ENCODE results near the gene SLC27A5.

Gene SLC27A5, protein sequence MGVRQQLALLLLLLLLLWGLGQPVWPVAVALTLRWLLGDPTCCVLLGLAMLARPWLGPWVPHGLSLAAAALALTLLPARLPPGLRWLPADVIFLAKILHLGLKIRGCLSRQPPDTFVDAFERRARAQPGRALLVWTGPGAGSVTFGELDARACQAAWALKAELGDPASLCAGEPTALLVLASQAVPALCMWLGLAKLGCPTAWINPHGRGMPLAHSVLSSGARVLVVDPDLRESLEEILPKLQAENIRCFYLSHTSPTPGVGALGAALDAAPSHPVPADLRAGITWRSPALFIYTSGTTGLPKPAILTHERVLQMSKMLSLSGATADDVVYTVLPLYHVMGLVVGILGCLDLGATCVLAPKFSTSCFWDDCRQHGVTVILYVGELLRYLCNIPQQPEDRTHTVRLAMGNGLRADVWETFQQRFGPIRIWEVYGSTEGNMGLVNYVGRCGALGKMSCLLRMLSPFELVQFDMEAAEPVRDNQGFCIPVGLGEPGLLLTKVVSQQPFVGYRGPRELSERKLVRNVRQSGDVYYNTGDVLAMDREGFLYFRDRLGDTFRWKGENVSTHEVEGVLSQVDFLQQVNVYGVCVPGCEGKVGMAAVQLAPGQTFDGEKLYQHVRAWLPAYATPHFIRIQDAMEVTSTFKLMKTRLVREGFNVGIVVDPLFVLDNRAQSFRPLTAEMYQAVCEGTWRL

DNA sequence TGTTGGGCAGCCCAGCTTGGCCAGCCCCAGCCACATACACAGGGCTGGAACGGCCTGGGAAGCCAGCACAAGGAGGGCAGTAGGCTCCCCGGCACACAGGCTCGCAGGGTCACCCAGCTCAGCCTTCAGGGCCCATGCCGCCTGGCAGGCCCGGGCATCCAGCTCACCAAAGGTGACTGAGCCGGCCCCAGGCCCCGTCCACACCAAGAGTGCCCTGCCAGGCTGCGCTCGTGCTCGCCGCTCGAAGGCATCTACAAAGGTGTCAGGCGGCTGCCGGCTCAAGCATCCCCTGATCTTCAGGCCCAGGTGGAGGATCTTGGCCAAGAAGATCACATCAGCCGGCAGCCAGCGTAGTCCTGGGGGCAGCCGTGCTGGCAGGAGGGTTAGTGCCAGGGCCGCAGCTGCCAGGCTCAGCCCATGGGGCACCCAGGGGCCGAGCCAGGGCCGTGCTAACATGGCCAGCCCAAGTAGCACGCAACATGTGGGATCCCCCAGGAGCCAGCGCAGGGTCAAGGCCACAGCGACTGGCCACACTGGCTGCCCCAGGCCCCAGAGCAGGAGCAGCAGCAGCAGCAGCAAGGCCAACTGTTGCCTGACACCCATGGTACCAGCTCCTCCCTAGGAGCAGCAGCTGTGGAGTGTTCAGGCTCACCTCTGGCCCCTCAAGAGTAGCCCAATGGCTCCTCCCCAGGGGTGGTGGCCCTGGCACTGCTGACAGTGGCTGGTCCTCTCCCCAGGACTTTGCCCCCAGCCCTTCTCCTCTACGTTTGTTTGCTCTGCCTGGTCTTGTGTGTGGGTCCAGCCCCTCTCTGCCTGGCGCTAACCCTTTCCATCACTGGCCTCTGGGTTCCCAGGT lies at the start of gene SLC27A5:
TSS of gene SLC27A5 (minus strand) at position 640 of the 856 bp plus-strand sequence. CDS start at position 603, 37 bp downstream.
- TF ChIP-seq POLR2A (IDR thresholded peaks at IDR 0.05; ENCODE audit: low read length) (no peak), GATA1 (IDR thresholded peaks at IDR 0.05; ENCODE audit: low read depth, low read length) (no peak)

DNA sequence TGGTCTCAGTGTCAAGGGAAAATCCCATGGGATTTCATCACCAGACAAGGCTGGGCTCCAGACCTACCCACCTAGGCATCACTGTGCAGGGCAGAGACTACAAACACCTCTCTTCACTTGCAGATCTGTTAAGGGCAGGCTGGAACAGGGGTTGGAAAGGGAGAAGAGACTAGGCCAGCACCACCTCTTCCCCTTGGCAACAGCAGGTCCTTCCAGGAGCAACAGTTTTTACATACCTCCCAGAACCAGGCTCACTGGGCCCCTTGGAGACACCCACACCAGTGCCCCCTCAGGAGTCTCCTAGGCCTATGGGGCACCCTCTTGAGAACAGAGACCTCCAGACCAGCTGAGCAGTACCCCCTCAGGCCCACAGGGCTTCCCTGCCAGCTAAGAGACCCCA lies 49.1 kb upstream of the SLC27A5 start:
- TF ChIP-seq GATA1 (IDR thresholded peaks at IDR 0.05; ENCODE audit: low read depth, low read length) (no peak), POLR2A (IDR thresholded peaks at IDR 0.05; ENCODE audit: low read length) (no peak)
- no peak for DNase-seq

More for the DNA sequence above, at the start of gene SLC27A5:
- no peak for DNase-seq

DNA sequence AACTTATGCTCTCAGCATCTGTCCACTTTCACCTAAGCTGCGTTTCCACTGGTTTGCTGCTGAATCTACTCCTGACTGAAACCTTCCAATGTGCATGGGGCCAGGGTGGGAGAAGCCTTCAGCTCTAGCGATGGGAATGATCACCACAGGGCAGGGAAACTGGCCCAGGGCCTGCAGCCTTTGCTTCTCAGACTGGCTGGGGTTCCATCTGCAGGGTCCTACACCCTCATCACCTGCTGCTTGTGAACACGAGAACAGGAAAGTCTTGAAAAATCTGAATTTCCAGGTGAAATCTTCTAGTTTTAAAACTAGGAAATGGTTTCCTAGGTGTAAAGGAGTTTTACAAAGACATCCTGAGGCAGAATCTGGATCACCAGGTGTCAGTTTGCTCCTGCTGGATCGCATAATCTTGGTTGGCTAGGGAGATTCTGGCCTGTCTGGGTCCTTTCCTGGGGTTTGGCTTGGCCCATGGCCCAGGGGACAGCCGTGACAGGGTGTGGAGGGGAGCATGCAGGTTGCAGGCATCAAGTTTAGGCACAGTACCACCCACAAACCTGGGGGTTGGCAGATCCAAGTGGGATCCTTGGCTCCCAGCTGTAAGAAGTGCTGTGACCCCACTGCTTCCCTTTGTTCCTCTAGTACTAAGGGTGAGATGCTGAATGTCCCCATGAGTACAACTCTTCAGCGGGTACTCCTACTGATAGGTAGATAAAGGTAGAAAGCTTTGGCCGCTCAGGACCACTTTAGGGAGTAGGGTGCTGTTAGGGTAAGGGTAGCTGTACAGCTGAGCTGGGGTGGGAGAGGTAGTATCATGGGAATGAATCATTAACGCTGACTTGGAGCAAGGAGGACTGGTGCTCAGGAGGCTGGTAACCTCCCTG lies 48.5 kb upstream of the SLC27A5 start:
- no peak for DNase-seq
- no peak for TF ChIP-seq GATA1 (IDR thresholded peaks at IDR 0.05; ENCODE audit: low read depth, low read length)
- no peak for TF ChIP-seq POLR2A (IDR thresholded peaks at IDR 0.05; ENCODE audit: low read length)

DNA sequence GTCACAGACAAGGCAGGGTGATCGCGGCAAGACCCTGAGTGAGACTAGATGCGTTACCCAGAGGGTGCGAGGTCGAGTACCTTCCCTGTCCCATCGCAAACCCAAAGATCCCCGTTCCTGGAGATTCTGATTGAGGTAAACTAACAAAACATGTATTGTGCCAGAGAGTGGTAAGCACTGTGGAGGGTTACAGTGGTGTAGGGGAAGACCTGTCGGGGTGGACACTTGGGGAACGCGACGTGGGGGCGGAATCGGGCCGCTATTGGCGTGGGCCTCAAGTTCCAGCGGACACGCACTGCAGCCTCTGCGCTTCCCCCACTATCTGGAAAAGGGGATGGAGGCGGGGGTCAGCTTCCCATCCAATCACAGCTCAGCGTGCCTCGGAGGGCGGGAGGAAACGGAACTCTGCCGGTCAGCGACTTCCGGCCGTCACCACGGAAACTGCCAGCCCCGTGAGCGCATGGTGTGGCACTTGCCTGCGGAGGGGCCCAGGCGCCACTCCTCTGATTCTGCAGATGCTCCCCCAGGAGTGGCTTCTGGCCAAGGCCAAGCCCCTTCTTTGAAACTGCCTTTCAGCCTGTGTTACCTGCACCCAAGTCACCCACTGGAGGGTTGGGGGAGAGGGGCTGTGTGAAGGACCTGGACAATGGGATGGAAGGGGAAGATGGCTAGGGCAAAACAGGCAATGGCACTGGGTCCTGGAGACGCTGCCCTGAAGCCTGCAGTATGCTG lies 47.6 kb upstream of the SLC27A5 start:
- DNase-seq = no peak
- peak; percentile 87 for TF ChIP-seq POLR2A (IDR thresholded peaks at IDR 0.05; ENCODE audit: low read length)
- no peak for TF ChIP-seq GATA1 (IDR thresholded peaks at IDR 0.05; ENCODE audit: low read depth, low read length)

DNA sequence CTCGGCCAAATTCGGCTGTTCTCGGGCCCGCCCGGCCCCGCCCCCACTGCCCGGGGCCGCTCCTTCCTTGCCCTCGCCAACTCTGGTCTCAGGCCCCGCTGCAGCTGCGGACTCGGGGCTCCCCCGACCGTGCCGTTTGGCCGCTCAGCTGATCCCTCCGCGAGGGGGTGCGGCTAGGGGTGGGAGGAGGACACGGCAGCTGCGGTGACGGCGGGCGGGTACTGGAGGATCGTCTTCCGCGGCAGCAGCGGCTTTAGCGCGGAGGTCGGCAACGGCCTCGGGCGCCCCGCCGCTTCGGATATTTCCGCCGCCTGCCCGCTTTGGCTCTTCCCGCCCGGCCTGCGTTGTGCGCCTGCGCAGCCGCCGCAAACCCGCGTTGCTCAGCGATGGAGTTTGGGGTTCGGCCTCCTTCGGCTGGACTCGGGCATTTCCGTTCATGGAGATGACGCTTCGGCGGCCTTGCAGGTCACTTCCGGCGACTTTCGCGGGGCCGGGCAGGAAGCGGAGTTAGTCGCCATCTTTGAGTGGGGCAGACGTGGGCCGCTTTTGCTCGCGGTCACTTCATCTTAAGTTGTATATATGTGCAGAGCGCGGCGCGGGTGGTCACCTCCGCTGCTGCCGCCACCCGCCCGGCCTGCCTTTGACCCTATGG lies 47.0 kb upstream of the SLC27A5 start:
- no peak for DNase-seq
- no peak for TF ChIP-seq POLR2A (IDR thresholded peaks at IDR 0.05; ENCODE audit: low read length)
- no peak for TF ChIP-seq GATA1 (IDR thresholded peaks at IDR 0.05; ENCODE audit: low read depth, low read length)

DNA sequence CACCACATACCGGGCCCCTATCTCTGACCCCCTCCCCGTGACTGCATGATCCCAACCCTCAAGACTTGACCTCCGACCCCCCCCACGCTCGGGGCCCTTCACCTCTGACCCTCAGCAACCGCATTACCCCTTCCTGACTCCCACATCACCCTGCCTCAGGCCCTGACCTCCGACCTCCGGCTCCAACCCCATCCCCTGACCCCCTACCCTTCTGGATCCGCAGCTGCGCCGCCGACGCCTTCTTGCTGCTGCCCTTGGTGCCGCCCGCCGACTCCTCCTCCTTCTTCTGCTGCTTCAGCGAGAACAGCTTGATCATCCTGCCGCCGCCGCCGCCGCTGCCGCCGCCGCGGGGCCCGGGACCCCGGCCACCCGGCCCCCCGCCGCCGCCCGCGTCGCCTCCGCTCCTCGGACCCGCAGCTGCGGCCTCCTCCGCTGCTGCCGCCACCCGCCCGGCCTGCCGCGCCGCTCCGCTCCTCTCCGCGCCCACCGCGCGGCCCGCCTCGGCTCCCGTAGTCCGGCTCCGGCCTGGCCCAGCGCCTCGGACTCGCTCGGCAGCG lies 46.4 kb upstream of the SLC27A5 start, which contains the start of gene UBE2M:
TSS of gene UBE2M (minus strand) at position 546 of the 557 bp plus-strand sequence. CDS start at position 316, 230 bp downstream.
- DNase-seq = no peak

DNA sequence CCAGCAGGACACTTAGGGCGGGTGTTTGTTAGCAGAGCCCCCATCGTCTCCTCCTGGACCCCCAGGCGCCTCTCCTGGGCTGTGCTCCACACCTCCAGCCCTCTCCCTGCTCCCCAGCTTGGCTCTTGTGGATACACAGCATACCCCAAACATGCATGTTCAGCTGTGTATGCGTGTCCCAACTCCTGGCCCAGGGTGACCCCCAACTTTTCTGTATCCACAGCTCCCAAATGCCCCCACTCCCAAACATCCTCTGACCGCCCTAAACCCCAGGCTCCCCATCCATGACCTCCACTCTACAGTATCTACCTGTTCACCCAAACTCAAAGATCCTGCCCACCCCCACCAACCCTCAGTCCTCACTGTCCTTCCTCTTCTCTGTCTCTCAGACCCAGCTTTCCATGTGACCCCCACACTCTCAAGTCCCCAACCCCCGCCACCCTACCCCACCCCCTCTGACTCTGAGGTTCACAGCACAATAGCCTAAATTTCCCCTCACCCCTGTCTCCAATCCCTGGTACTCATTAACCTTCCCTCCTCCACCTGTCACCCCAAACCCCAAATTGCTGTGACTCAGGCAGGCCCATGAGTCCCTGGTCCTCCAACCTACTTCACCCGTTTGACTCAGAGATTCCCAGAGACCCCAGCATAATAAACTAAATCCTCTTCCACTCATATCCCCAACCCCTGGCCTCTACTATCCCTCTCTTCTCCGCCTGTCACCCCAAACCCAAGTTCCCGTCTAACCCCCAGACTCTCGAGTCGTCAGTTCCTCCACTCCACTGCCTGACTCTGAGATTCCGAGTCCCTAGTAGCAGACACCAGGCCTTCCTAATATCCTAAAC lies 45.7 kb upstream of the SLC27A5 start:
- TF ChIP-seq POLR2A (IDR thresholded peaks at IDR 0.05; ENCODE audit: low read length) = no peak
- no peak for DNase-seq

More for the DNA sequence above, 46.4 kb upstream of the SLC27A5 start, which contains the start of gene UBE2M:
- TF ChIP-seq GATA1 (IDR thresholded peaks at IDR 0.05; ENCODE audit: low read depth, low read length) (no peak), POLR2A (IDR thresholded peaks at IDR 0.05; ENCODE audit: low read length) (no peak)

DNA sequence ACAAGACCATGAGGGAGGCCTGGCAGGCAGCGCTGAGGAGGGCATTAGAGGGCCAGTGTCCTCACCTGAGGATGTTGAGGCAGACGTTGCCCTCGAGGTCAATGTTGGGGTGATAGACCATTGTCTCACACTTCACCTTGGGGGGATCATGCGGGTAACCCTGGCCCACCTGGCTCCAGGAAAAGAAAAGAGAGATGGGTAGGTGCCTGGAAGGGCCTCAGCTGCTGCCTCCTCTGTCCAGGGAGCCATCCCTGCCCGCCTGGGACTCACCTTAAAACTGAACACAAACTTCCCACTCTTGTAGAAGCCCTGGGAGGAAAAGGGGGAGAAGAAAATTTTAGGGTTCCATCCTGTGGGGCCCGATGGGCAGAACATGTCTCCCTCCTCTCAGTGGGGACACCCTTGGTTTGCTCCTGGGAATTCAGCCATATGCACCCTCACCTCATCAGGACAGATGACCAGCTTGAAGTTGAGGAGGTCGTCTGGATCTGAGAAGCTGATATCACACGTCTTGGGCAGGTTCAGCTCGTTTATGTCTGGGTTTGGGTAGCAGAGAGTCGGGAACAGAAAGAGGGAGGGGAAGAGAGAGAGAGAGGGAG lies 44.9 kb upstream of the SLC27A5 start:
- TF ChIP-seq POLR2A (IDR thresholded peaks at IDR 0.05; ENCODE audit: low read length) = no peak
- no peak for TF ChIP-seq GATA1 (IDR thresholded peaks at IDR 0.05; ENCODE audit: low read depth, low read length)
- no peak for DNase-seq

DNA sequence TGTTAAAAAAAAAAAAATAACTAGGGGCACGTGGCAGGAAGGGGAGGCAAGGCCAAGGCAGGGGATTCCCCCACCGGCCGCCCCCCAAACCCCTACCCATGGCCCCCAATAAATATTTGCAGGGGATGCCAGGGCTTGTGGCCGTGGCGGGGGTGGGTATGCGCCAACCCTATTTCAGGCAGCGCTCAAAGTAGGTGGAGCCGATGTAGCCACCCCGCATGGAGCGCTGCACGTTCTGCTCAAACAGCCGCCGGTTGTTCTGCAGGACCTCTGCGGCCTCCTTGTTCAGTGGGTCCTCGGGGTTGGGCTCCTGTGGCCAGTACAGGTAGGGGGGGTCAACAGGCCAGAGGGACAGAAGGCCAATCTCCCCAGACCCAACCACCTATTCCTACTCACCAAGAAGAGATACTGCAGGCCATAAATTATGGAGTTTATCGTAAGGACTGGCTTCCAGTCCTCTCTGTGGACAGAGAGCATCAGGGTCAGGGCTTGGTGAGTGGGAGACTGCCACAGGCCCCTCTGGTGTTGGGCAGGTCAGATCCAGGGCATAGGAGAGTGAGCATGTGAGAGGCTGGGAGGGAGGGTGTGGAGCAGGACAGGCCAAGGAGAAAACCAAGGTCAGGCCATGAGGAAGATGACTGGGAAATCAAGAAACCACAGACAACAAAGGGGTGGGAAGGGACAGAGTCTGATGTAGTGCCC lies 44.3 kb upstream of the SLC27A5 start:
- DNase-seq = no peak
- no peak for TF ChIP-seq GATA1 (IDR thresholded peaks at IDR 0.05; ENCODE audit: low read depth, low read length)
- no peak for TF ChIP-seq POLR2A (IDR thresholded peaks at IDR 0.05; ENCODE audit: low read length)

DNA sequence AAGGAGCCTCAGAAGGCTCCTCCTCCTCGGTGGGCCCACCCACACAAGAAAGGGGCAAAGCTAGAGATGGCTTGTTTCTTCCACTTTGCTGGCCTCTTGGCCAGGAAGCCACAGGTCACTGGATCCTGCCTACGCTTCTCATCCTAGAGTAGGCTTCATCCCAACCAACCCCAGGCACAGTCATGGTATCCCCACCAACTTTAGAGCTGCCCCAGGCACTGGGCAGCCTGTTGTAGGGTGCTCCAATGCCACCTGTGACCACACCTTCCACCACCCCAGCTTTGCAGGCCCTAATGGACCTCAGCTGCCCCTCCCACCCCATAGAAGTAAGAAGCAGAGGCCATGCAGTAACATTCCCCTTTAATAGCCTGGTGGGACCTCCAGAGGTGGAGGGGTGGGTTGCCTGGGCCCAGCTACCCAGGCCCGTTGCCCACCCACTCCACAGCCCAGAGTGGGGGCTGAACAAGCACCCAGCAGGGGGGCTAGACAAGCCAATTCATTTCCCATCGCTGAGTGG lies 43.6 kb upstream of the SLC27A5 start:
- DNase-seq = no peak
- TF ChIP-seq GATA1 (IDR thresholded peaks at IDR 0.05; ENCODE audit: low read depth, low read length) (no peak), POLR2A (IDR thresholded peaks at IDR 0.05; ENCODE audit: low read length) (no peak)

All from erythroblast (primary cell).